ENCODE results near the gene MAIP1. TPM values are rescaled to one million over a fixed set of nuclear protein-coding genes. Genes with fewer than 3 reads are reported as not detected.

The MAIP1 gene
- total and polyA plus RNA-seq, 9 of the 15 experiments (the other 6 are each of a cell fraction or from before 2014, with no cell fraction given), result 3.6 to 30.0 (median 24.5) TPM

DNA sequence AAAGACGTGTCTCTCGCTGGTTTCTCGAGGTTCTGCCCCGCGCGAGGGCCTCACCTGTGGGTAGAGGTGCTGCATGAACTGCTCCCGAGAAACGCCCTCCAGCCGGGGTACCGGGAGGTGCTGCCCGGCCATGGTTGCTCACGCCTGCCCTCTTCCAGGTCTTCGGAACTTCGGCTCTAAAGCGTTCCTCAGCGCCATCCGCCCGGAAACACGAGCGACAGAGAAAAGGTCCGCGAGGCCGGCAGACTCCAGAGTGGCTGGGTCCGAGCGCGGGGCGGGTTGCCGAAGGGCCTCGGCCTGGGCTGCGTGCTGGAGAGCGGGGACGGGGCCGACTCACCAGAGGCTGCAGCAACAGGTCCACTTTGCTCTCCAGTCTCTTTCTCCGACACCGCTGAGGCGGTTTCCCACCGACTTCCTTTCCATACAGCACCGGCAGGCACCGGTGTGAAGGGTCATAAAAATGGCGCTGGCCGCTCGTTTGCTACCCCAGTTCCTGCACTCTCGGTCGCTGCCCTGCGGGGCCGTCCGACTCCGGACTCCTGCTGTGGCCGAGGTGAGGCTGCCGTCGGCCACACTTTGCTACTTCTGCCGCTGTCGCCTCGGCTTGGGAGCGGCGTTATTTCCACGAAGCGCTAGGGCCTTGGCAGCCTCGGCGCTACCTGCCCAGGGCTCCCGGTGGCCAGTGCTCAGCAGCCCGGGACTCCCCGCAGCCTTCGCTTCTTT, at the start of gene MAIP1, which contains the start of gene TYW5 (continued):
- TF ChIP-seq, protein P1, sequence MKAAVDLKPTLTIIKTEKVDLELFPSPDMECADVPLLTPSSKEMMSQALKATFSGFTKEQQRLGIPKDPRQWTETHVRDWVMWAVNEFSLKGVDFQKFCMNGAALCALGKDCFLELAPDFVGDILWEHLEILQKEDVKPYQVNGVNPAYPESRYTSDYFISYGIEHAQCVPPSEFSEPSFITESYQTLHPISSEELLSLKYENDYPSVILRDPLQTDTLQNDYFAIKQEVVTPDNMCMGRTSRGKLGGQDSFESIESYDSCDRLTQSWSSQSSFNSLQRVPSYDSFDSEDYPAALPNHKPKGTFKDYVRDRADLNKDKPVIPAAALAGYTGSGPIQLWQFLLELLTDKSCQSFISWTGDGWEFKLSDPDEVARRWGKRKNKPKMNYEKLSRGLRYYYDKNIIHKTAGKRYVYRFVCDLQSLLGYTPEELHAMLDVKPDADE (conservative IDR thresholded peaks at IDR 0.05; ENCODE audit: control insufficient read depth, low read depth, low read length), result 0 out of 2 replicates have a peak, but pooled peaks have one; percentile 42
- TF ChIP-seq ARID4B (CRISPR knock-in tag; IDR thresholded peaks at IDR 0.05) (peak; percentile 62), RBBP5 (IDR thresholded peaks at IDR 0.05; ENCODE audit: borderline replicate concordance, insufficient read depth, low read length, poor library complexity, severe bottlenecking) (peak; percentile 97), FOXA1 (IDR thresholded peaks at IDR 0.05; ENCODE audit: borderline replicate concordance) (no peak), BRD9 (IDR thresholded peaks at IDR 0.05; ENCODE audit: low read depth, partially characterized antibody) (no peak), NR2F6 (CRISPR knock-in tag; IDR thresholded peaks at IDR 0.05) (no peak), RBM22 (IDR thresholded peaks at IDR 0.05; ENCODE audit: low read depth, low read length, poor library complexity, severe bottlenecking) (peak; percentile 60), ZNF766 (CRISPR knock-in tag; conservative IDR thresholded peaks at IDR 0.05) (0 out of 2 replicates have a peak, but pooled peaks have one; percentile 28), ZNF212 (CRISPR knock-in tag; IDR thresholded peaks at IDR 0.05) (no peak), ESRRB (CRISPR knock-in tag; IDR thresholded peaks at IDR 0.05; ENCODE audit: borderline replicate concordance) (no peak), TEAD4 (IDR thresholded peaks at IDR 0.05; ENCODE audit: low read length) (no peak), TEAD4 (CRISPR knock-in tag; IDR thresholded peaks at IDR 0.05; ENCODE audit: borderline replicate concordance) (no peak)
- TF ChIP-seq, protein P2, sequence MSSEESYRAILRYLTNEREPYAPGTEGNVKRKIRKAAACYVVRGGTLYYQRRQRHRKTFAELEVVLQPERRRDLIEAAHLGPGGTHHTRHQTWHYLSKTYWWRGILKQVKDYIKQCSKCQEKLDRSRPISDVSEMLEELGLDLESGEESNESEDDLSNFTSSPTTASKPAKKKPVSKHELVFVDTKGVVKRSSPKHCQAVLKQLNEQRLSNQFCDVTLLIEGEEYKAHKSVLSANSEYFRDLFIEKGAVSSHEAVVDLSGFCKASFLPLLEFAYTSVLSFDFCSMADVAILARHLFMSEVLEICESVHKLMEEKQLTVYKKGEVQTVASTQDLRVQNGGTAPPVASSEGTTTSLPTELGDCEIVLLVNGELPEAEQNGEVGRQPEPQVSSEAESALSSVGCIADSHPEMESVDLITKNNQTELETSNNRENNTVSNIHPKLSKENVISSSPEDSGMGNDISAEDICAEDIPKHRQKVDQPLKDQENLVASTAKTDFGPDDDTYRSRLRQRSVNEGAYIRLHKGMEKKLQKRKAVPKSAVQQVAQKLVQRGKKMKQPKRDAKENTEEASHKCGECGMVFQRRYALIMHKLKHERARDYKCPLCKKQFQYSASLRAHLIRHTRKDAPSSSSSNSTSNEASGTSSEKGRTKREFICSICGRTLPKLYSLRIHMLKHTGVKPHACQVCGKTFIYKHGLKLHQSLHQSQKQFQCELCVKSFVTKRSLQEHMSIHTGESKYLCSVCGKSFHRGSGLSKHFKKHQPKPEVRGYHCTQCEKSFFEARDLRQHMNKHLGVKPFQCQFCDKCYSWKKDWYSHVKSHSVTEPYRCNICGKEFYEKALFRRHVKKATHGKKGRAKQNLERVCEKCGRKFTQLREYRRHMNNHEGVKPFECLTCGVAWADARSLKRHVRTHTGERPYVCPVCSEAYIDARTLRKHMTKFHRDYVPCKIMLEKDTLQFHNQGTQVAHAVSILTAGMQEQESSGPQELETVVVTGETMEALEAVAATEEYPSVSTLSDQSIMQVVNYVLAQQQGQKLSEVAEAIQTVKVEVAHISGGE (CRISPR knock-in tag; IDR thresholded peaks at IDR 0.05), result peak; percentile 98 to 99 (median 99)
- TF ChIP-seq, protein P3, sequence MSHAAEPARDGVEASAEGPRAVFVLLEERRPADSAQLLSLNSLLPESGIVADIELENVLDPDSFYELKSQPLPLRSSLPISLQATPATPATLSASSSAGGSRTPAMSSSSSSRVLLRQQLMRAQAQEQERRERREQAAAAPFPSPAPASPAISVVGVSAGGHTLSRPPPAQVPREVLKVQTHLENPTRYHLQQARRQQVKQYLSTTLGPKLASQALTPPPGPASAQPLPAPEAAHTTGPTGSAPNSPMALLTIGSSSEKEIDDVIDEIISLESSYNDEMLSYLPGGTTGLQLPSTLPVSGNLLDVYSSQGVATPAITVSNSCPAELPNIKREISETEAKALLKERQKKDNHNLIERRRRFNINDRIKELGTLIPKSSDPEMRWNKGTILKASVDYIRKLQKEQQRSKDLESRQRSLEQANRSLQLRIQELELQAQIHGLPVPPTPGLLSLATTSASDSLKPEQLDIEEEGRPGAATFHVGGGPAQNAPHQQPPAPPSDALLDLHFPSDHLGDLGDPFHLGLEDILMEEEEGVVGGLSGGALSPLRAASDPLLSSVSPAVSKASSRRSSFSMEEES (CRISPR knock-in tag; IDR thresholded peaks at IDR 0.05), result no peak

Measured in K562 (cell line).